ENCODE measurements around the gene SLC38A5. TPM values are rescaled to one million over a fixed set of nuclear protein-coding genes. Genes with fewer than 3 reads are reported as not detected.

SLC38A5 gene
- total and polyA plus RNA-seq, 2 of the 13 experiments (the other 11 are each of a cell fraction or from before 2014, with no cell fraction given): 46.1 to 73.4 TPM

GRCh38 chrX:48504261-48504660, 34.2 kb upstream of the SLC38A5 start (continued):
- TF ChIP-seq ZNF768 (CRISPR knock-in tag; IDR thresholded peaks at IDR 0.05): no peak
- TF ChIP-seq JARID2 (CRISPR knock-in tag; IDR thresholded peaks at IDR 0.05; ENCODE audit: insufficient replicate concordance): no peak
- TF ChIP-seq, protein P1, sequence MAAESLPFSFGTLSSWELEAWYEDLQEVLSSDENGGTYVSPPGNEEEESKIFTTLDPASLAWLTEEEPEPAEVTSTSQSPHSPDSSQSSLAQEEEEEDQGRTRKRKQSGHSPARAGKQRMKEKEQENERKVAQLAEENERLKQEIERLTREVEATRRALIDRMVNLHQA (CRISPR knock-in tag; IDR thresholded peaks at IDR 0.05): no peak
- TF ChIP-seq HDAC2 (CRISPR knock-in tag; IDR thresholded peaks at IDR 0.05): no peak
- TF ChIP-seq SNAI1 (CRISPR knock-in tag; IDR thresholded peaks at IDR 0.05; ENCODE audit: borderline replicate concordance): no peak
- no peak for TF ChIP-seq DRAP1 (CRISPR knock-in tag; IDR thresholded peaks at IDR 0.05)
- TF ChIP-seq EED (CRISPR knock-in tag; IDR thresholded peaks at IDR 0.05): no peak

- 67% methylated on average over 6 of the region's 6 CpGs for WGBS (ENCODE audit: low lambda C conversion rate)
- no peaks in the 10 kb centered on the region for H3K36me3 ChIP-seq (replicated peaks in 1 of 2; ENCODE audit: control insufficient read depth in 1 of 2, insufficient read depth in 2 of 2, low read length in 2 of 2)
- in situ Hi-C loops (cut with HindIII; ENCODE audit: extremely low pct_ligation_motif_present, low pct_unique_long_range_greater_than_20kb) (no loop called here), intact Hi-C loops (cut with micrococcal nuclease; ENCODE audit: unreplicated experiment) (loop anchor here (10.0 kb wide), 1 partner anchor 414 kb away; no protein-coding TSS in a partner anchor)
- ChIA-PET CTCF (ENCODE audit: low intra/inter-chr PET ratio, low total read pairs) (no interaction called here), POLR2A (no interaction called here)
- FAIRE-seq (no peak), DNase-seq (ENCODE audit: low spot score) (no peak), ATAC-seq (no peak)
- no peaks in the 10 kb centered on the region for H3K79me2 ChIP-seq (ENCODE audit: insufficient read depth, low read length)
- no peak overlapping the region for H3K4me2 ChIP-seq (ENCODE audit: low read depth, low read length)
- no peaks in the 10 kb centered on the region for H3K9me3 ChIP-seq (ENCODE audit: low read length)
- BruUV-seq (replicated peaks): no TSS peak
- no peak overlapping the region for H2AFZ ChIP-seq (ENCODE audit: low read length)
- no peak overlapping the region for H3K27ac ChIP-seq (ENCODE audit: extremely low read length, insufficient read depth, low read length)
- H4K20me1 ChIP-seq (ENCODE audit: insufficient read depth, low read length): no peaks in the 10 kb centered on the region
- no peak overlapping the region for H3K4me3 ChIP-seq (replicated peaks in 1 of 3; ENCODE audit: insufficient read depth in 1 of 3, low read depth in 2 of 3, low read length in 3 of 3)
- no peaks in the 10 kb centered on the region; a peak in 1 of 5 replicates for H3K27me3 ChIP-seq (ENCODE audit: control insufficient read depth in 1 of 2, insufficient read depth in 2 of 2, low read length in 2 of 2)
- TF ChIP-seq FOSL2 (CRISPR knock-in tag; IDR thresholded peaks at IDR 0.05) (peak; percentile 70), PAX8 (CRISPR knock-in tag; IDR thresholded peaks at IDR 0.05; ENCODE audit: borderline replicate concordance) (no peak)
- H3K4me1 ChIP-seq (ENCODE audit: insufficient read depth, low read length): peaks cover 23% of the 10 kb centered on the region
- no peak overlapping the region for H3K9ac ChIP-seq (ENCODE audit: insufficient read depth, low read depth, low read length)
These were observed 28.3 kb upstream of the SLC38A5 start for GRCh38 chrX:48498374-48498809.

Data from HepG2 (cell line).